ENCODE data around the gene MAST4. TPM values are rescaled to one million over a fixed set of nuclear protein-coding genes. Genes with fewer than 3 reads are reported as not detected.

Gene MAST4
- total and polyA plus RNA-seq, 2 of the 4 experiments (the other 2 are of a cell fraction), result 4.8 to 6.8 TPM

DNA sequence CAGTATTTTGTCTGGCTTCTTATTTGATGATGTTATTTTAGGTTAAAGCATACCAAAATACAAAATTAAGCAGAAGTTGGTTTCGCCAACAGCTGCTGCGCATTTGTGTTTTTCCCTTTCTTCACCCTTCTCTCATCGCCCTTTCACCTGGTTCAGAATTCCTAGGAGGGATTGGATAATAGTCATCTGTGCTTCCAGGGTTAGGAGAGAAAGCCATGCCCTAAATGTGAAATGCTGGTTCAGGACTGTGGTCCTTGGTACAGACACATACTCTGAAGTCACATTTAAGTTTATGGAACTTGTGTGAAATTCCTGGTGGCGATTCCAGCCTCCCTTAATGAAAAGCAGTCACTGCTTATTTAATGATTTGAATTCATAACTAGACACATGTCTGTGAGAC, 7.7 kb downstream of the MAST4 start:
- Histone ChIP-seq H2AFZ (replicated peaks; ENCODE audit: low read length, poor library complexity) (no peak overlapping the region), H3K27me3 (ENCODE audit: control insufficient read depth, insufficient read depth, low read length) (peaks cover 2% of the 10 kb centered on the region), H3K4me3 (ENCODE audit: insufficient read depth, low read depth, low read length) (no peak overlapping the region), H3K9ac (ENCODE audit: low read depth, low read length) (no peak overlapping the region), H3K18ac (ENCODE audit: low read depth, low read length) (no peak overlapping the region), H3K27ac (ENCODE audit: insufficient read depth, low read length) (no peak overlapping the region), H3K9me1 (ENCODE audit: insufficient read depth, low read length) (no peaks in the 10 kb centered on the region), H4K5ac (ENCODE audit: low read depth, low read length) (no peak overlapping the region), H3K14ac (replicated peaks; ENCODE audit: low read depth, low read length) (no peak overlapping the region), H2BK15ac (ENCODE audit: low read depth, low read length) (no peak overlapping the region), H3K79me1 (ENCODE audit: low read depth in 1 of 2, low read length in 2 of 2) (no peaks in the 10 kb centered on the region), H2AK9ac (replicated peaks; ENCODE audit: low read depth, low read length, poor library complexity) (no peak overlapping the region), H2BK5ac (ENCODE audit: low read depth, low read length, poor library complexity, severe bottlenecking) (no peak overlapping the region), H3K36me3 (ENCODE audit: control insufficient read depth, insufficient read depth, low read length) (no peaks in the 10 kb centered on the region), H3K4me2 (ENCODE audit: low read depth, low read length) (no peak overlapping the region), H3K4me1 (ENCODE audit: control insufficient read depth, insufficient read depth, low read length) (no peaks in the 10 kb centered on the region), H4K91ac (ENCODE audit: insufficient read depth, low read depth, low read length) (no peak overlapping the region), H3K56ac (ENCODE audit: extremely low read depth, insufficient read depth, low read length) (no peak overlapping the region), H2BK120ac (ENCODE audit: low read depth, low read length) (no peak overlapping the region), H2BK20ac (ENCODE audit: low read depth, low read length) (no peak overlapping the region), H4K8ac (ENCODE audit: low read depth in 2 of 2, low read length in 2 of 2) (no peak overlapping the region), H3K23ac (ENCODE audit: low read depth, low read length) (no peak overlapping the region), H3K4ac (ENCODE audit: low read depth, low read length) (no peak overlapping the region), H3K9me3 (ENCODE audit: control insufficient read depth, insufficient read depth, low read length) (no peaks in the 10 kb centered on the region), H2AK5ac (ENCODE audit: low read depth, low read length) (no peak overlapping the region), H4K20me1 (ENCODE audit: insufficient read depth, low read length) (no peaks in the 10 kb centered on the region)
- TF ChIP-seq MAZ (IDR thresholded peaks at IDR 0.05; ENCODE audit: borderline replicate concordance, low read depth, low read length), result no peak
- no peak for TF ChIP-seq SMC3 (IDR thresholded peaks at IDR 0.05; ENCODE audit: low read depth, low read length)
- TF ChIP-seq, protein P1, sequence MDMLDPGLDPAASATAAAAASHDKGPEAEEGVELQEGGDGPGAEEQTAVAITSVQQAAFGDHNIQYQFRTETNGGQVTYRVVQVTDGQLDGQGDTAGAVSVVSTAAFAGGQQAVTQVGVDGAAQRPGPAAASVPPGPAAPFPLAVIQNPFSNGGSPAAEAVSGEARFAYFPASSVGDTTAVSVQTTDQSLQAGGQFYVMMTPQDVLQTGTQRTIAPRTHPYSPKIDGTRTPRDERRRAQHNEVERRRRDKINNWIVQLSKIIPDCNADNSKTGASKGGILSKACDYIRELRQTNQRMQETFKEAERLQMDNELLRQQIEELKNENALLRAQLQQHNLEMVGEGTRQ (IDR thresholded peaks at IDR 0.05; ENCODE audit: low read depth, low read length), result no peak
- no peak for TF ChIP-seq MXI1 (IDR thresholded peaks at IDR 0.05; ENCODE audit: borderline replicate concordance, low read depth, low read length)
- no peak for TF ChIP-seq BHLHE40 (IDR thresholded peaks at IDR 0.05; ENCODE audit: low read depth, low read length)
- TF ChIP-seq MAFK (IDR thresholded peaks at IDR 0.05; ENCODE audit: low read depth, low read length), result no peak
- TF ChIP-seq, protein P2, sequence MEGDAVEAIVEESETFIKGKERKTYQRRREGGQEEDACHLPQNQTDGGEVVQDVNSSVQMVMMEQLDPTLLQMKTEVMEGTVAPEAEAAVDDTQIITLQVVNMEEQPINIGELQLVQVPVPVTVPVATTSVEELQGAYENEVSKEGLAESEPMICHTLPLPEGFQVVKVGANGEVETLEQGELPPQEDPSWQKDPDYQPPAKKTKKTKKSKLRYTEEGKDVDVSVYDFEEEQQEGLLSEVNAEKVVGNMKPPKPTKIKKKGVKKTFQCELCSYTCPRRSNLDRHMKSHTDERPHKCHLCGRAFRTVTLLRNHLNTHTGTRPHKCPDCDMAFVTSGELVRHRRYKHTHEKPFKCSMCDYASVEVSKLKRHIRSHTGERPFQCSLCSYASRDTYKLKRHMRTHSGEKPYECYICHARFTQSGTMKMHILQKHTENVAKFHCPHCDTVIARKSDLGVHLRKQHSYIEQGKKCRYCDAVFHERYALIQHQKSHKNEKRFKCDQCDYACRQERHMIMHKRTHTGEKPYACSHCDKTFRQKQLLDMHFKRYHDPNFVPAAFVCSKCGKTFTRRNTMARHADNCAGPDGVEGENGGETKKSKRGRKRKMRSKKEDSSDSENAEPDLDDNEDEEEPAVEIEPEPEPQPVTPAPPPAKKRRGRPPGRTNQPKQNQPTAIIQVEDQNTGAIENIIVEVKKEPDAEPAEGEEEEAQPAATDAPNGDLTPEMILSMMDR (conservative IDR thresholded peaks at IDR 0.05; ENCODE audit: low read depth, low read length), result no peak
- TF ChIP-seq POLR2A (IDR thresholded peaks at IDR 0.05; ENCODE audit: low read depth, low read length), result no peak
- no peak for TF ChIP-seq CEBPB (IDR thresholded peaks at IDR 0.05; ENCODE audit: low read depth, low read length)
- no peak for TF ChIP-seq NFE2L2 (IDR thresholded peaks at IDR 0.05; ENCODE audit: low read depth, low read length)
- TF ChIP-seq RCOR1 (IDR thresholded peaks at IDR 0.05; ENCODE audit: insufficient replicate concordance, low read length), result no peak
- TF ChIP-seq CHD1 (IDR thresholded peaks at IDR 0.05; ENCODE audit: low read depth, low read length), result no peak
- TF ChIP-seq RAD21 (IDR thresholded peaks at IDR 0.05; ENCODE audit: low read length), result no peak
- TF ChIP-seq, protein P3, sequence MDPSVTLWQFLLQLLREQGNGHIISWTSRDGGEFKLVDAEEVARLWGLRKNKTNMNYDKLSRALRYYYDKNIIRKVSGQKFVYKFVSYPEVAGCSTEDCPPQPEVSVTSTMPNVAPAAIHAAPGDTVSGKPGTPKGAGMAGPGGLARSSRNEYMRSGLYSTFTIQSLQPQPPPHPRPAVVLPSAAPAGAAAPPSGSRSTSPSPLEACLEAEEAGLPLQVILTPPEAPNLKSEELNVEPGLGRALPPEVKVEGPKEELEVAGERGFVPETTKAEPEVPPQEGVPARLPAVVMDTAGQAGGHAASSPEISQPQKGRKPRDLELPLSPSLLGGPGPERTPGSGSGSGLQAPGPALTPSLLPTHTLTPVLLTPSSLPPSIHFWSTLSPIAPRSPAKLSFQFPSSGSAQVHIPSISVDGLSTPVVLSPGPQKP (IDR thresholded peaks at IDR 0.05; ENCODE audit: borderline replicate concordance, low read depth, low read length), result no peak
- TF ChIP-seq RFX5 (IDR thresholded peaks at IDR 0.05; ENCODE audit: low read depth, low read length), result no peak
- TF ChIP-seq FOS (IDR thresholded peaks at IDR 0.05; ENCODE audit: low read depth, low read length), result no peak
- no peak for ATAC-seq (ENCODE audit: low read depth)
- no TSS peak for BruUV-seq (replicated peaks)
- intact Hi-C loops (cut with micrococcal nuclease), result no loop called here
- ChIA-PET POLR2A (ENCODE audit: unreplicated experiment) (no interaction called here), CTCF (no interaction called here)
- dilution Hi-C loops (cut with HindIII; ENCODE audit: low sequenced_read_pairs, unreplicated experiment), result no loop called here
- in situ Hi-C loops (cut with MboI; ENCODE audit: low sequenced_read_pairs), result no loop called here
- no peak for DNase-seq
- WGBS, 2 experiments (ENCODE audit: extremely low coverage in 2 of 2, insufficient read length in 1 of 2), result no CpG with 5 or more reads among the region's 4 CpGs

Measured in IMR-90 (cell line).